Measurements from ENCODE around the gene SRGAP3.

DNA sequence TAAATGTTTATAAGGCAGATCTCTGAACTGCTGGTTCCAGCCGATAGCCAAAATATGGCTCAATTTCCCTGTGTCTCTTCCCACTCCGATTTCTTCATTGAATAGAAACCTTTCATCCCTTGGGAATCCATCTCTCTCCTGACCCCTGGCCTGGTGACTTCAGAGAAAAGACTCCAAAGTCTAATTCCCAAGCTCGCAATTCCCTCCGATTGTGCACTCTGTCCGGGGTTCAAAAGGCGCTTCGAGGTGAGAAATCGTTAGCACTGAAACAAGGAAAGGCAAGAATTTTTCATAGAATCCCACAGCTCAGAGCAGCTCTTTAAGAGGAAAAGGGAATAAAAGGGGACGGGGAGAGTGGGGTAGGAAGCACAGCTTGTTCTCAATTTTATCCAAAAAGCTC lies 267.7 kb downstream of the SRGAP3 start:
- TF ChIP-seq POLR2AphosphoS5 (IDR thresholded peaks at IDR 0.05; ENCODE audit: low read depth, low read length) (no peak), POLR2A (IDR thresholded peaks at IDR 0.05; ENCODE audit: low read depth, low read length) (no peak)
